Right atrium auricular region (tissue), 2 donors: ENCODE data around the gene DNAJB8. TPM values are rescaled to one million over a fixed set of nuclear protein-coding genes. Genes with fewer than 3 reads are reported as not detected.

Source experiments
- DNase-seq: peaks from one replicate; pipeline ENCODE4 v3.0.0-alpha.2; 2019; ENCODE audit warnings: low spot score
- H3K27ac ChIP-seq, 2 donors: fragments of 200-600 bp; sonication (generic); 1 replicate in 1 of 2; 2 replicates in 1 of 2; pipeline ENCODE4 v1.5.1; 2016 to 2019
- H3K27me3 ChIP-seq, 2 donors: fragments of 200-600 bp; sonication (generic); one replicate each; pipeline versions ENCODE4 v1.5.1 to v1.6.0; 2017 to 2019
- H3K36me3 ChIP-seq: fragments of 200-600 bp; sonication (generic); one replicate; pipeline ENCODE4 v1.5.1; 2016
- H3K4me1 ChIP-seq, 2 donors: fragments of 200-600 bp; sonication (generic); one replicate each; pipeline versions ENCODE4 v1.5.1 to v1.6.0; 2017 to 2019
- H3K4me3 ChIP-seq, 2 donors: fragments of 200-600 bp; sonication (generic); 1 replicate in 1 of 2; 2 replicates in 1 of 2; pipeline ENCODE4 v1.5.1; 2017 to 2019; ENCODE audit warnings: mild to moderate bottlenecking in 1 of 2, moderate library complexity in 1 of 2
- H3K9me3 ChIP-seq, 2 donors: fragments of 200-600 bp; sonication (generic); one replicate each; pipeline ENCODE4 v1.5.1; 2019
- CTCF ChIP-seq, 2 donors: fragments of 200-600 bp; sonication (generic); IDR thresholded peaks; one replicate each; pipeline ENCODE4 v1.5.1; 2019; ENCODE audit warnings: antibody characterized with exemption in 2 of 2
- total RNA-seq, 2 donors: library from RNA; depleted of rRNA; stranded (reverse); fragments of >200 nt; gene quantifications; one replicate each; pipeline ENCODE4 v1.1.0, GENCODE V29; 2016

The DNAJB8 gene
- total RNA-seq, 2 donors from 2014 or later: not detected

- Histone ChIP-seq H3K36me3 (no peaks in the 10 kb centered on the region), H3K4me1 (peaks cover 0 to 81% of the 10 kb centered on the region in 2 donors), H3K27ac (peak overlapping the region; percentile 79 to 85), H3K9me3 (no peaks in the 10 kb centered on the region), H3K27me3 (peaks cover 47 to 82% of the 10 kb centered on the region in 2 donors), H3K4me3 (peak overlapping the region; percentile 54 to 64)
- no peak for TF ChIP-seq CTCF (IDR thresholded peaks at IDR 0.05)
- peak; percentile 93 for DNase-seq
These were observed 21.3 kb upstream of the DNAJB8 start for GRCh38 chr3:128487813-128488635.

- no peak for DNase-seq
- peaks cover 0 to 81% of the 10 kb centered on the region in 2 donors for H3K4me1 ChIP-seq
- TF ChIP-seq CTCF (IDR thresholded peaks at IDR 0.05): no peak
- no peaks in the 10 kb centered on the region for H3K9me3 ChIP-seq
- peak overlapping the region; percentile 54 to 64 for H3K4me3 ChIP-seq
- H3K27me3 ChIP-seq: peaks cover 47 to 82% of the 10 kb centered on the region in 2 donors
- no peaks in the 10 kb centered on the region for H3K36me3 ChIP-seq
- H3K27ac ChIP-seq: peak overlapping the region; percentile 79 to 85
These were observed 20.8 kb upstream of the DNAJB8 start for GRCh38 chr3:128487538-128487812.

- Histone ChIP-seq H3K27ac (peak overlapping the region; percentile 79 to 85), H3K4me1 (peaks cover 0 to 81% of the 10 kb centered on the region in 2 donors), H3K4me3 (peak overlapping the region; percentile 54 to 64), H3K36me3 (no peaks in the 10 kb centered on the region), H3K27me3 (peaks cover 46 to 77% of the 10 kb centered on the region in 2 donors), H3K9me3 (no peaks in the 10 kb centered on the region)
- TF ChIP-seq CTCF (IDR thresholded peaks at IDR 0.05): no peak
- no peak for DNase-seq
These were observed 20.2 kb upstream of the DNAJB8 start for GRCh38 chr3:128486681-128487537.

- peaks cover 40 to 70% of the 10 kb centered on the region in 2 donors for H3K27me3 ChIP-seq
- no peak for DNase-seq
- no peak for TF ChIP-seq CTCF (IDR thresholded peaks at IDR 0.05)
- peak overlapping the region; percentile 6 to 85 for H3K27ac ChIP-seq
- H3K9me3 ChIP-seq: no peaks in the 10 kb centered on the region
- H3K4me1 ChIP-seq: peaks cover 0 to 82% of the 10 kb centered on the region in 2 donors
- H3K4me3 ChIP-seq: peak overlapping the region; percentile 54 to 64
- H3K36me3 ChIP-seq: no peaks in the 10 kb centered on the region
These were observed 19.5 kb upstream of the DNAJB8 start for GRCh38 chr3:128486205-128486628.

- DNase-seq: no peak
- Histone ChIP-seq H3K27ac (peak overlapping the region in 1 of 2 donors; percentile 85), H3K4me3 (peak overlapping the region; percentile 7 to 64), H3K9me3 (no peaks in the 10 kb centered on the region), H3K4me1 (peaks cover 0 to 82% of the 10 kb centered on the region in 2 donors), H3K27me3 (peaks cover 35 to 63% of the 10 kb centered on the region in 2 donors), H3K36me3 (no peaks in the 10 kb centered on the region)
- no peak for TF ChIP-seq CTCF (IDR thresholded peaks at IDR 0.05)
These were observed 18.9 kb upstream of the DNAJB8 start for GRCh38 chr3:128485282-128486204.
